IMR-90 (cell line): ENCODE results near the gene MARCHF9.
A peak's percentile ranks its signal among the peaks of the same experiment; 100 is the strongest.

Experiments used
- CEBPB ChIP-seq: IDR thresholded peaks from 2 replicates; pipeline ENCODE4 v1.6.1; 2012; ENCODE audit warnings: low read depth, low read length, improper control_type of control experiment
- CHD1 ChIP-seq: IDR thresholded peaks from 2 replicates; pipeline ENCODE4 v1.6.1; 2012; ENCODE audit warnings: low read depth, low read length, improper control_type of control experiment
- CTCF ChIP-seq: conservative IDR thresholded peaks from 2 replicates; pipeline ENCODE4 v1.5.1; 2012; ENCODE audit warnings: mild to moderate bottlenecking, low read depth, low read length, improper control_type of control experiment
- MAZ ChIP-seq: IDR thresholded peaks from 2 replicates; pipeline ENCODE4 v1.6.1; 2012; ENCODE audit warnings: low read depth, mild to moderate bottlenecking, low read length, improper control_type of control experiment, moderate library complexity, borderline replicate concordance
- POLR2A ChIP-seq: IDR thresholded peaks from 2 replicates; pipeline ENCODE4 v1.6.1; 2012; ENCODE audit warnings: mild to moderate bottlenecking, low read depth, low read length
- RAD21 ChIP-seq: IDR thresholded peaks from 2 replicates; pipeline ENCODE4 v1.6.1; 2012; ENCODE audit warnings: low read length, improper control_type of control experiment
- RCOR1 ChIP-seq: IDR thresholded peaks from 2 replicates; pipeline ENCODE4 v1.6.1; 2012; ENCODE audit warnings: mild to moderate bottlenecking, low read length, improper control_type of control experiment; ENCODE audit not compliant: insufficient replicate concordance
- RFX5 ChIP-seq: IDR thresholded peaks from 2 replicates; pipeline ENCODE4 v1.8.0; 2012; ENCODE audit warnings: low read depth, mild to moderate bottlenecking, low read length, moderate library complexity
- SMC3 ChIP-seq: fragments of 150-350 bp; IDR thresholded peaks from 2 replicates; pipeline ENCODE4 v1.6.1; 2016; ENCODE audit warnings: low read depth, mild to moderate bottlenecking, antibody characterized with exemption, low read length, moderate library complexity
- USF2 ChIP-seq: fragments of 150-350 bp; IDR thresholded peaks from 2 replicates; pipeline ENCODE4 v1.6.1; 2017; ENCODE audit warnings: mild to moderate bottlenecking, antibody characterized with exemption, low read length, low read depth

- TF ChIP-seq POLR2A (no peak; the same call in 1 of the 2 replicates), CTCF (no peak), RFX5 (no peak), CEBPB (peak; percentile 97), SMC3 (no peak), USF2 (no peak), RAD21 (no peak), MAZ (peak; percentile 26; the same call in 1 of the 2 replicates), RCOR1 (peak; percentile 57), CHD1 (no peak)
These were observed 10.6 kb upstream of the MARCHF9 start for GRCh38 chr12:57744194-57744776.
